ENCODE results near the gene KCNK10. TPM values are rescaled to one million over a fixed set of nuclear protein-coding genes. Genes with fewer than 3 reads are reported as not detected.

KCNK10 gene
- total and polyA plus RNA-seq, 10 of the 15 experiments (the other 5 are each of a cell fraction or from before 2014, with no cell fraction given): 0.01 to 0.06 (median 0.02) TPM; not detected in 7

Other genes starting within 250 kb of the KCNK10 start
- gene SPATA7, start 62.4 kb upstream of the KCNK10 start, total RNA-seq (2014; rRNA removed): 2.0 and 2.7 TPM in 2 replicates
- gene SPATA7, start 62.4 kb upstream of the KCNK10 start, total RNA-seq (2014; rRNA removed; fragmentation: Illumina TruSeq; extraction: Trizol): 2.1 and 2.7 TPM in 2 replicates
- gene SPATA7, start 62.4 kb upstream of the KCNK10 start, total RNA-seq (2021): 1.6 and 1.7 TPM in 2 replicates
- 2.8 and 4.8 TPM in 2 replicates for gene SPATA7, start 62.4 kb upstream of the KCNK10 start, polyA plus RNA-seq (2011; rRNA removed)
- gene SPATA7, start 62.4 kb upstream of the KCNK10 start, polyA plus RNA-seq (2014; fragmentation: Illumina TruSeq; extraction: Trizol): 2.1 and 2.4 TPM in 2 replicates
- gene SPATA7, start 62.4 kb upstream of the KCNK10 start, polyA plus RNA-seq (2014; fragmentation: Nextera tagmentation; extraction: Ambion mirVana): under 1 TPM; 0.39 to 0.73 TPM
- 1.9 and 2.6 TPM in 2 replicates for gene SPATA7, start 62.4 kb upstream of the KCNK10 start, polyA plus RNA-seq (2014; rRNA removed)
- gene SPATA7, start 62.4 kb upstream of the KCNK10 start, polyA plus RNA-seq (2016; fragmentation: Nextera tagmentation; extraction: Ambion mirVana): 1 to 10 TPM; 2.3 to 3.0 TPM
- 0.05 and 0.06 TPM in 2 replicates for gene PTPN21, start 231.7 kb upstream of the KCNK10 start, total RNA-seq (2014; rRNA removed)
- gene PTPN21, start 231.7 kb upstream of the KCNK10 start, total RNA-seq (2014; rRNA removed; fragmentation: Illumina TruSeq; extraction: Trizol): 0.04 TPM in 1 of 2 replicates, not detected in the other
- gene PTPN21, start 231.7 kb upstream of the KCNK10 start, total RNA-seq (2021): 0.08 and 0.23 TPM in 2 replicates
- 0.01 TPM in 1 of 2 replicates, not detected in the other for gene PTPN21, start 231.7 kb upstream of the KCNK10 start, polyA plus RNA-seq (2011; rRNA removed)
- gene PTPN21, start 231.7 kb upstream of the KCNK10 start, polyA plus RNA-seq (2014; fragmentation: Illumina TruSeq; extraction: Trizol): 0.03 TPM in 2 replicates
- gene PTPN21, start 231.7 kb upstream of the KCNK10 start, polyA plus RNA-seq (2014; fragmentation: Nextera tagmentation; extraction: Ambion mirVana): not detected
- 0.04 and 0.33 TPM in 2 replicates for gene PTPN21, start 231.7 kb upstream of the KCNK10 start, polyA plus RNA-seq (2014; rRNA removed)
- under 1 TPM in 1 of 2 experiments, not detected in 1; 0.11 TPM for gene PTPN21, start 231.7 kb upstream of the KCNK10 start, polyA plus RNA-seq (2016; fragmentation: Nextera tagmentation; extraction: Ambion mirVana)
- 42.7 and 55.0 TPM in 2 replicates for gene ZC3H14, start 239.8 kb upstream of the KCNK10 start, total RNA-seq (2014; rRNA removed)
- 46.5 and 56.1 TPM in 2 replicates for gene ZC3H14, start 239.8 kb upstream of the KCNK10 start, total RNA-seq (2014; rRNA removed; fragmentation: Illumina TruSeq; extraction: Trizol)
- gene ZC3H14, start 239.8 kb upstream of the KCNK10 start, total RNA-seq (2021): 37.6 and 41.2 TPM in 2 replicates
- 97.1 and 99.1 TPM in 2 replicates for gene ZC3H14, start 239.8 kb upstream of the KCNK10 start, polyA plus RNA-seq (2011; rRNA removed)
- 63.0 and 76.4 TPM in 2 replicates for gene ZC3H14, start 239.8 kb upstream of the KCNK10 start, polyA plus RNA-seq (2014; fragmentation: Illumina TruSeq; extraction: Trizol)
- 10 to 100 TPM; 17.9 to 19.7 TPM for gene ZC3H14, start 239.8 kb upstream of the KCNK10 start, polyA plus RNA-seq (2014; fragmentation: Nextera tagmentation; extraction: Ambion mirVana)
- 27.0 and 34.5 TPM in 2 replicates for gene ZC3H14, start 239.8 kb upstream of the KCNK10 start, polyA plus RNA-seq (2014; rRNA removed)
- 10 to 100 TPM; 52.4 to 55.0 TPM for gene ZC3H14, start 239.8 kb upstream of the KCNK10 start, polyA plus RNA-seq (2016; fragmentation: Nextera tagmentation; extraction: Ambion mirVana)